Heart right ventricle (tissue), 16 donors: ENCODE measurements around the gene LTF. TPM values are rescaled to one million over a fixed set of nuclear protein-coding genes. Genes with fewer than 3 reads are reported as not detected.

Source experiments
- ATAC-seq, 8 donors: fragments of 200-7000 bp; cut with Tn5 transposase; one replicate each; pipeline ENCODE4 v1.9.1; 2020; ENCODE audit warnings: mild to moderate bottlenecking in 8 of 8, moderate library complexity in 8 of 8, moderate number of reproducible peaks in 1 of 8
- DNase-seq, 2 donors: peaks; one replicate each; pipeline ENCODE4 v3.0.0-alpha.2; 2020
- H3K27ac ChIP-seq, 10 donors: fragments of 200-600 bp; sonication (generic) in 2 of 10; one replicate each; pipeline versions ENCODE4 v1.5.0 to v1.8.0; 2020 to 2022; ENCODE audit warnings: mild to moderate bottlenecking in 3 of 10
- H3K27me3 ChIP-seq, 7 donors: fragments of 200-600 bp; one replicate each; pipeline ENCODE4 v1.8.0; 2021 to 2022; ENCODE audit warnings: mild to moderate bottlenecking in 2 of 7
- H3K36me3 ChIP-seq, 9 donors: fragments of 200-600 bp; sonication (generic) in 1 of 9; one replicate each; pipeline versions ENCODE4 v1.5.0 to v1.8.0; 2020 to 2022; ENCODE audit warnings: mild to moderate bottlenecking in 2 of 9
- H3K4me1 ChIP-seq, 9 donors: fragments of 200-600 bp; sonication (generic) in 1 of 9; one replicate each; pipeline versions ENCODE4 v1.5.0 to v1.8.0; 2020 to 2022; ENCODE audit warnings: mild to moderate bottlenecking in 4 of 9
- H3K4me3 ChIP-seq, 10 donors: fragments of 200-600 bp; sonication (generic) in 2 of 10; one replicate each; pipeline versions ENCODE4 v1.5.0 to v1.8.0; 2020 to 2022; ENCODE audit warnings: mild to moderate bottlenecking in 7 of 10, moderate library complexity in 2 of 10
- H3K9me3 ChIP-seq, 11 donors: fragments of 200-600 bp in 10 of 11; sonication (generic) in 2 of 11; one replicate each; pipeline versions ENCODE4 v1.5.0 to v1.8.0; 2013 to 2022; ENCODE audit warnings: mild to moderate bottlenecking in 2 of 11, control low read depth in 1 of 11, moderate library complexity in 1 of 11
- WGBS, 2 donors: extraction: QIAGEN DNeasy Blood & Tissue Kit; methylation state at CpG; one replicate each; pipeline ENCODE4 v1.1.7; 2013; ENCODE audit warnings: inconsistent platforms in 1 of 2; 5-methylcytosine and 5-hydroxymethylcytosine counted together
- intact Hi-C, 10 donors: fragments of 100-400 bp; cut with DNase I; formaldehyde crosslinking; loops; one replicate each; pipeline versions ENCODE4 v1.11.1 to v1.14.2; 2022
- polyA plus RNA-seq, 2 donors: library from polyadenylated mRNA; stranded (reverse); fragments of 200-250 nt; gene quantifications; one replicate each; pipeline ENCODE4 v1.2.3, GENCODE V29; 2013
- total RNA-seq, 10 donors: library from RNA; stranded (reverse); fragmentation: NEBNext Ultra II Directional in 3 of 10; extraction: Animal tissue kit (Norgen Biotek cat#: 25700) in 3 of 10; gene quantifications; one replicate each; pipeline versions ENCODE4 v1.2.1 to v1.2.4, GENCODE V29; 2021 to 2023
- TF ChIP-seq, protein P1 (sequence below), 9 donors: fragments of 200-600 bp; sonication (generic) in 2 of 9; IDR thresholded peaks; one replicate each; pipeline versions ENCODE4 v1.5.0 to v1.8.0; 2021 to 2022; ENCODE audit warnings: antibody characterized with exemption in 9 of 9, mild to moderate bottlenecking in 5 of 9, moderate library complexity in 1 of 9
- donor health status: Arrhythmogenic right ventricular cardiomyopathy.
- donor health status: ischemic (EF 13 %, LVEDD 7.1; RV severe dilation, severe dysfunction).
- donor health status: healthy with polysubstance abuse.
- donor health status: DM: no; HTN: yes; CAD: no.
- donor health status: DM: no; HTN: no; CAD: no.
- donor health status: ischemic (EF 25% LVEDD 6.9; RV normal size, moderate dysfunction).
- donor health status: ischemic (EF 25% LVEDD 5.7; RV mildly dilated, moderate dysfunction).
- donor health status: healthy.
- donor health status: DM: yes; HTN: yes; CAD: no.
- donor health status: Ischemic cardiomyopathy.
- donor health status: ischemic (EF 35%, LVEDD 5.7; RV mildly dilated, moderate dysfunction).
- donor health status: nonischemic (EF 11% LVEDD 7.7; RV severe dilation, severe dysfunction).
- donor health status: DM: yes; HTN: yes; CAD: no.
- donor health status: PGD.
- donor health status: ischemic (EF 29% LVEDD 5.4; RV normal size, mild dysfunction).
- donor health status: nonischemic (EF 23%, LVEDD 6.1; RV moderate dilation, normal function).

LTF gene
- total and polyA plus RNA-seq, 12 donors: 1.7 to 7.7 (median 2.9) TPM

DNA sequence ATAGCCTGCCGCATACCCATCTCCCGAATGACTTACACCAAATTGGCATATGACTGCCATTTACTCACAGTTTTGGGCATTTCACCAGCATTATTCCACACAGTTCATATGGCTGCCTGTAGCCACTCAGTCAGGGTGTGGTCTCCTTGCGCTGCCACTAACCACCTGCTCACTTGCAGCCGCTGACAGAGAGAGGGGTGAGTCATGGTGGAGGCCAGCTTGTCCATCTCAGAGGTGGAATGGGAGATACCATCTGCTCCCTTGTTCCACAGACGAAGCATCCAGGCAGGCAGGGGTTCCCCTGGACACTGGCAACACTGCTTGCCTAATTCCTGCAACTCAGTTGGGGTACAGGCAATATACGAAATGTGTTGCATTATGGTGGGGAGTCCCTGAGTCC, 42.1 kb downstream of the LTF start:
- Histone ChIP-seq H3K4me1 (peaks cover 0 to 1% (median 0%) of the 10 kb centered on the region in 9 donors), H3K27ac (no peak overlapping the region), H3K9me3 (no peaks in the 10 kb centered on the region), H3K4me3 (no peak overlapping the region), H3K27me3 (no peaks in the 10 kb centered on the region), H3K36me3 (no peaks in the 10 kb centered on the region)
- WGBS, 2 donors: 88 to 90% methylated on average over 6 of the region's 6 CpGs
- intact Hi-C loops: loop anchor here in 2 of 10 donors (10.0 kb wide), 2 partner anchors 138 to 148 kb away; no protein-coding TSS in a partner anchor
- ATAC-seq (peak in 1 of 8 donors; percentile 20), DNase-seq (no peak)
- TF ChIP-seq, protein P1, sequence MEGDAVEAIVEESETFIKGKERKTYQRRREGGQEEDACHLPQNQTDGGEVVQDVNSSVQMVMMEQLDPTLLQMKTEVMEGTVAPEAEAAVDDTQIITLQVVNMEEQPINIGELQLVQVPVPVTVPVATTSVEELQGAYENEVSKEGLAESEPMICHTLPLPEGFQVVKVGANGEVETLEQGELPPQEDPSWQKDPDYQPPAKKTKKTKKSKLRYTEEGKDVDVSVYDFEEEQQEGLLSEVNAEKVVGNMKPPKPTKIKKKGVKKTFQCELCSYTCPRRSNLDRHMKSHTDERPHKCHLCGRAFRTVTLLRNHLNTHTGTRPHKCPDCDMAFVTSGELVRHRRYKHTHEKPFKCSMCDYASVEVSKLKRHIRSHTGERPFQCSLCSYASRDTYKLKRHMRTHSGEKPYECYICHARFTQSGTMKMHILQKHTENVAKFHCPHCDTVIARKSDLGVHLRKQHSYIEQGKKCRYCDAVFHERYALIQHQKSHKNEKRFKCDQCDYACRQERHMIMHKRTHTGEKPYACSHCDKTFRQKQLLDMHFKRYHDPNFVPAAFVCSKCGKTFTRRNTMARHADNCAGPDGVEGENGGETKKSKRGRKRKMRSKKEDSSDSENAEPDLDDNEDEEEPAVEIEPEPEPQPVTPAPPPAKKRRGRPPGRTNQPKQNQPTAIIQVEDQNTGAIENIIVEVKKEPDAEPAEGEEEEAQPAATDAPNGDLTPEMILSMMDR (IDR thresholded peaks at IDR 0.05): no peak

DNA sequence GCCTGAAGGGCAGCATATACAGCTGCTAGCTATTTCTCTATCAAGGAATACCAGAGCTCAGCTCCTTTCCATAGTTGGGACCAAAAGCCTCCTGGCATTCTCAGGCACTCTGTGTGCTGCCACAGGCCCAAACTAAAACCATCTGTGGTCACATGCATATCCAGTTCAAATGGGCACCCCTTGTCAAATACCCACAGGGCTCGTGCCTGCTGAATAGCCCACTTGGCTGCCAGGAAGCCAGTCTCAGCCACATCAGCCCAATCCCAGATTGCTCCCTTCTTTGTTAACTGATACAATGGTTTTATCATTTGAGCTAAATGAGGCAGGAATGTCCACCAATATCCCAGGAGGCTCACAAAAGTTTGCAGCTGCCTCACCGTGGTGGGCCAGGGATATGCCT, 43.8 kb downstream of the LTF start:
- TF ChIP-seq, protein P1 (IDR thresholded peaks at IDR 0.05): no peak
- H3K27me3 ChIP-seq: no peaks in the 10 kb centered on the region
- H3K4me1 ChIP-seq: peaks cover 0 to 17% (median 10%) of the 10 kb centered on the region in 9 donors
- H3K36me3 ChIP-seq: no peaks in the 10 kb centered on the region
- WGBS, 2 donors: 57 to 80% methylated on average over 2 of the region's 2 CpGs
- H3K27ac ChIP-seq: no peak overlapping the region
- DNase-seq (no peak), ATAC-seq (no peak)
- intact Hi-C loops: loop anchor here in 2 of 10 donors (10.0 kb wide), 2 partner anchors 136 to 146 kb away; no protein-coding TSS in a partner anchor
- H3K9me3 ChIP-seq: no peaks in the 10 kb centered on the region
- no peak overlapping the region for H3K4me3 ChIP-seq

DNA sequence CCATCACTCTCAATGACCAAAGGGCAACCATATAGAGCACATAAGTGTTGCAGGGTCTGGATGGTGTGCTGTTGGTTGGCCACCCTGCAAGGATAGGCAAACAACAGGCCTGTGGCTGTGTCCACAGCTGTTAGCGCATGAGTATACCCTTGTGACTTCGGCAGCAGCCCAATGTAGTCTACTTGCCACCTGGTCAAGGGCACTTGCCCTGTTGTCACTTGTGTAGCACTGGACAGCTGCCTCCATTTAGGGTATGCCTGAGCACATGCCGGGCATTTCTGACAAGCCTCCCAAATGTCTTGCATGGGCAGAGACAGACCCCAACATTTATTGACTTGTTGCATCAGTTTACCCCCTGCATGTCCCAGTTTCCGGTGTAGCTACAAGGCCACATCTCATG, 44.9 kb downstream of the LTF start:
- no peak overlapping the region for H3K27ac ChIP-seq
- H3K36me3 ChIP-seq: no peaks in the 10 kb centered on the region
- intact Hi-C loops: loop anchor here in 2 of 10 donors (10.0 kb wide), 2 partner anchors 135 to 145 kb away; no protein-coding TSS in a partner anchor
- TF ChIP-seq, protein P1 (IDR thresholded peaks at IDR 0.05): no peak
- H3K4me3 ChIP-seq: no peak overlapping the region
- H3K27me3 ChIP-seq: no peaks in the 10 kb centered on the region
- DNase-seq (no peak), ATAC-seq (no peak)
- peaks cover 0 to 27% (median 15%) of the 10 kb centered on the region in 9 donors for H3K4me1 ChIP-seq
- no peaks in the 10 kb centered on the region for H3K9me3 ChIP-seq
- WGBS, 2 donors: 99% methylated on average over 4 of the region's 4 CpGs

DNA sequence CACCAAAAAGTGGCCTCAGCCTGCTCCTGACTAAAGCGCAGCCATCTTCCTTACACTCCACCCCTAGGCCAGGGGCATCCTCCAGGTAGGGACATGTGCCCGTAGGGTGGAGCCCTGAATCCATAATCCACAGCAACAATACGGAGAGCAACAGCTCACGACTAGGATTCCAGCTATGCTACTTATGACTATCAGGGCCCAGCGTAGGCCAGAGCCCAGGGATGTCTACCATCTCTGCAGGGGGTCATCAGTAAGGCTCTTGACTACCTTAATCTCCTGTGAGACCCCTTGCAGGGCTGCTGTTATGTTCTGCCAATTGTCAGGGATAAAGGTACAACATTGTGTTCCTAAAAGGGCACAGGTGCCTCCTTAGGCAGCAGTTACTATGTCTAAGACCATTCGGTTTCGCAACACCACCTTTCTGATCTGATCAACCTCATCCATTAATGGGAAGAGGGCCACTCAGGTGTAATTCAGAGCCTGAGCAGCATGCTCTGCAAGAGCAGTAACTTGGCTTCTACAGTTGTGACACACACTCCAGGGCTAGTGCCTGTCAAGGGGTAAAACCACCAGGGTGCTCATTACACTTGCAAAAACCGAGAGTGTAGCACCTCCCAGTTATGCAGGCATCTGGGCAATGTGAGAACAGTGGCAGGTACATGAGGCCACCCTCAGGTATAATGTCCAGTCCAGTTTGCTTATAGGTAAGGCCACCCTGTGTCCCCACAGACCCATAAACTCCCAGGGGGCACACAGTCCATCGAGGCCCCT, 46.7 kb downstream of the LTF start:
- Histone ChIP-seq H3K27ac (no peak overlapping the region), H3K4me1 (peaks cover 0 to 41% (median 25%) of the 10 kb centered on the region in 9 donors), H3K9me3 (no peaks in the 10 kb centered on the region), H3K4me3 (no peak overlapping the region), H3K36me3 (no peaks in the 10 kb centered on the region), H3K27me3 (no peaks in the 10 kb centered on the region)
- TF ChIP-seq, protein P1 (IDR thresholded peaks at IDR 0.05): no peak
- ATAC-seq (peak in 1 of 8 donors; percentile 35), DNase-seq (no peak)
- 83 to 87% methylated on average over 9 of the region's 9 CpGs for WGBS, 2 donors
- intact Hi-C loops: no loop called here
